Measurements from ENCODE around the gene PDIA2. TPM values are rescaled to one million over a fixed set of nuclear protein-coding genes. Genes with fewer than 3 reads are reported as not detected.
A peak's percentile ranks its signal among the peaks of the same experiment; 100 is the strongest.

PDIA2 gene
- total RNA-seq, 2 donors from 2014 or later, result 0.81 to 3.2 TPM

DNA sequence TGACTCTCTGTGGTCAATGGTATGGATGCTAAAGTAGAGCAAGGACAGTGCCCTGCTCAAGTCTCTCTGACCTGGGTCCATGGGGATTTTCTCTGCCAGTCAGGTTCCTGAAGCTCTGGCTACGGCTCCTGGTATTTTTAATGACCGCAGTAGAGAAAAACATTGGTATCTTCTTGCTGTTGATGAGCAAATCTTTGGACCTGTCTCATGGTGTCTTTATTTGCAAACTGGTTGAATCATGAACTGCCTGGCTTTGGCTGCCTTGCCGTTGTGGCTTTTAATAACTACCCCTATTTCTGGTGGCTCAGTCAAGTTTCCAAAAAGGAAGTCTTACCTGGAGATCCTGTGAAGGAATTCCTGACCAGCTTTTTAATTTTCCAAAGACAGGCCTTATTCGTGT lies 39.6 kb upstream of the PDIA2 start:
- Histone ChIP-seq H3K27me3 (replicated peaks; ENCODE audit: insufficient read depth) (no peaks in the 10 kb centered on the region), H3K36me3 (no peaks in the 10 kb centered on the region), H3K27ac (no peak overlapping the region), H3K4me3 (no peak overlapping the region), H3K4me1 (ENCODE audit: control insufficient read depth in 1 of 2, low read depth in 2 of 2) (no peaks in the 10 kb centered on the region), H3K9me3 (no peaks in the 10 kb centered on the region)
- TF ChIP-seq, protein P1, sequence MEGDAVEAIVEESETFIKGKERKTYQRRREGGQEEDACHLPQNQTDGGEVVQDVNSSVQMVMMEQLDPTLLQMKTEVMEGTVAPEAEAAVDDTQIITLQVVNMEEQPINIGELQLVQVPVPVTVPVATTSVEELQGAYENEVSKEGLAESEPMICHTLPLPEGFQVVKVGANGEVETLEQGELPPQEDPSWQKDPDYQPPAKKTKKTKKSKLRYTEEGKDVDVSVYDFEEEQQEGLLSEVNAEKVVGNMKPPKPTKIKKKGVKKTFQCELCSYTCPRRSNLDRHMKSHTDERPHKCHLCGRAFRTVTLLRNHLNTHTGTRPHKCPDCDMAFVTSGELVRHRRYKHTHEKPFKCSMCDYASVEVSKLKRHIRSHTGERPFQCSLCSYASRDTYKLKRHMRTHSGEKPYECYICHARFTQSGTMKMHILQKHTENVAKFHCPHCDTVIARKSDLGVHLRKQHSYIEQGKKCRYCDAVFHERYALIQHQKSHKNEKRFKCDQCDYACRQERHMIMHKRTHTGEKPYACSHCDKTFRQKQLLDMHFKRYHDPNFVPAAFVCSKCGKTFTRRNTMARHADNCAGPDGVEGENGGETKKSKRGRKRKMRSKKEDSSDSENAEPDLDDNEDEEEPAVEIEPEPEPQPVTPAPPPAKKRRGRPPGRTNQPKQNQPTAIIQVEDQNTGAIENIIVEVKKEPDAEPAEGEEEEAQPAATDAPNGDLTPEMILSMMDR (IDR thresholded peaks at IDR 0.05), result no peak
- ATAC-seq (ENCODE audit: insufficient number of reproducible peaks, low FRiP score, low read depth) (no peak), DNase-seq (ENCODE audit: low spot score) (no peak)

DNA sequence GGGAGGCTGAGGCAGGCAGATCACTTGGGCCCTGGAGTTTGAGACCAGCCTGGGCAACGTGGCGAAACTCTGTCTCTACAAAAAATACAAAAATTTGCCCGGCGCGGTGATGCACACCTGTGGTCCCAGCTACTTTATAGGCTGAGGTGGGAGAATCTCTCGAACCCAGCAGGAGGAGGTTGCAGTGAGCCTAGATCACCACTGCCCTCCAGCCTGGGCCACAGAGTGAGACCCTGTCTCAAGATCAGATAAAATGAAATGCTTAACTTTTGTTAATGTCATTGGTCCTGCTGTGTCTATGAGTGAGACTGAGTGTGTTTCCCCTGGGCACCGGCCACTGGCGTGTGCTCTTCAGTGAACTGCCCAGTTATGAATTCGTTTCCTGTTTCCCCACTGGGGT lies 37.9 kb upstream of the PDIA2 start:
- TF ChIP-seq, protein P1 (IDR thresholded peaks at IDR 0.05), result no peak
- H3K36me3 ChIP-seq, result no peaks in the 10 kb centered on the region
- no peak overlapping the region for H3K27ac ChIP-seq
- H3K4me3 ChIP-seq, result no peak overlapping the region
- DNase-seq (ENCODE audit: low spot score), result no peak
- no peaks in the 10 kb centered on the region for H3K27me3 ChIP-seq (replicated peaks; ENCODE audit: insufficient read depth)
- H3K4me1 ChIP-seq (ENCODE audit: control insufficient read depth in 1 of 2, low read depth in 2 of 2), result no peaks in the 10 kb centered on the region
- H3K9me3 ChIP-seq, result no peaks in the 10 kb centered on the region
- no peak for ATAC-seq (ENCODE audit: insufficient number of reproducible peaks, low FRiP score, low read depth)

DNA sequence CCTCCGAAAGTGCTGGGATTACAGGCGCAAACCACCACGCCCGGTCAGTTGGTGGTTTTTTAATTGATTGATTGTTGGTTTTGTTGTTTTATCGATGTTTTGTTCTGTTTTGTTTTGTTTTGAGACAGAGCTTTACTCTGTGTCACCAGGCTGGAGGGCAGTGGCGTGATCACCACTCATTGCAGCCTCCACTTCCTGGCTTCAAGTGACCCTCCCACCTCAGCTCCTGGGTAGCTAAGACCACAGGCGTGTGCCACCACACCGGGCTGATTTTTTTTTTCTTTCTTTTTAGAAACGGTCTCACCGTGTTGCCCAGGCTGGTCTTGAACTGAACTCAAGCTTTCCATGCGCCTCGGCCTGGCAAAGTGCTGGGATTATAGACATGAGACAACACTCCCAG lies 35.9 kb upstream of the PDIA2 start:
- ATAC-seq (ENCODE audit: insufficient number of reproducible peaks, low FRiP score, low read depth) (no peak), DNase-seq (ENCODE audit: low spot score) (no peak)
- Histone ChIP-seq H3K36me3 (peaks cover 10% of the 10 kb centered on the region), H3K9me3 (no peaks in the 10 kb centered on the region), H3K27me3 (replicated peaks; ENCODE audit: insufficient read depth) (no peaks in the 10 kb centered on the region), H3K4me3 (no peak overlapping the region), H3K27ac (no peak overlapping the region), H3K4me1 (ENCODE audit: control insufficient read depth in 1 of 2, low read depth in 2 of 2) (no peaks in the 10 kb centered on the region)
- TF ChIP-seq, protein P1 (IDR thresholded peaks at IDR 0.05), result no peak

DNA sequence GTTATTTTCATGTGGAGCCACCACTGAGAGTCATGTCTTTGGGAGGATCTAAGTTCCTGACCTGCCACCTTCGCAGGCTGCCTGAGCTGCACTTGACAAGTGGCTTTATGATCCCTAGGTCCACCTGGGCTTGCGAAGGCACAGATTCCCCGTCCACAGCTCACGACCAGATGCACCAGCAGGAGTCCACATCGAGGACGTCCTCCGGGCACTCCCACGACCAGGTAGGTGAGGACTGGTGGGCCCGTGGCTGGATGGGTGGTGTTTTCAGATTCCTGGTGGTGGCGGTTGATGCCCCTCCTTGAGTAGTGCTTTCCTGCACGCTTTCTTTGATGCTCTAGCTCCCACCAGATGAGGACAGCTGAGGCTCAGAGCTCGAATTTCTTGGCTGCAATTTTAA lies 33.5 kb upstream of the PDIA2 start:
- H3K36me3 ChIP-seq, result peaks cover 14% of the 10 kb centered on the region
- no peak overlapping the region for H3K27ac ChIP-seq
- DNase-seq (ENCODE audit: low spot score) (no peak), ATAC-seq (ENCODE audit: insufficient number of reproducible peaks, low FRiP score, low read depth) (no peak)
- TF ChIP-seq, protein P1 (IDR thresholded peaks at IDR 0.05), result no peak
- H3K9me3 ChIP-seq, result no peaks in the 10 kb centered on the region
- H3K4me1 ChIP-seq (ENCODE audit: control insufficient read depth in 1 of 2, low read depth in 2 of 2), result no peaks in the 10 kb centered on the region
- no peaks in the 10 kb centered on the region for H3K27me3 ChIP-seq (replicated peaks; ENCODE audit: insufficient read depth)
- H3K4me3 ChIP-seq, result no peak overlapping the region

DNA sequence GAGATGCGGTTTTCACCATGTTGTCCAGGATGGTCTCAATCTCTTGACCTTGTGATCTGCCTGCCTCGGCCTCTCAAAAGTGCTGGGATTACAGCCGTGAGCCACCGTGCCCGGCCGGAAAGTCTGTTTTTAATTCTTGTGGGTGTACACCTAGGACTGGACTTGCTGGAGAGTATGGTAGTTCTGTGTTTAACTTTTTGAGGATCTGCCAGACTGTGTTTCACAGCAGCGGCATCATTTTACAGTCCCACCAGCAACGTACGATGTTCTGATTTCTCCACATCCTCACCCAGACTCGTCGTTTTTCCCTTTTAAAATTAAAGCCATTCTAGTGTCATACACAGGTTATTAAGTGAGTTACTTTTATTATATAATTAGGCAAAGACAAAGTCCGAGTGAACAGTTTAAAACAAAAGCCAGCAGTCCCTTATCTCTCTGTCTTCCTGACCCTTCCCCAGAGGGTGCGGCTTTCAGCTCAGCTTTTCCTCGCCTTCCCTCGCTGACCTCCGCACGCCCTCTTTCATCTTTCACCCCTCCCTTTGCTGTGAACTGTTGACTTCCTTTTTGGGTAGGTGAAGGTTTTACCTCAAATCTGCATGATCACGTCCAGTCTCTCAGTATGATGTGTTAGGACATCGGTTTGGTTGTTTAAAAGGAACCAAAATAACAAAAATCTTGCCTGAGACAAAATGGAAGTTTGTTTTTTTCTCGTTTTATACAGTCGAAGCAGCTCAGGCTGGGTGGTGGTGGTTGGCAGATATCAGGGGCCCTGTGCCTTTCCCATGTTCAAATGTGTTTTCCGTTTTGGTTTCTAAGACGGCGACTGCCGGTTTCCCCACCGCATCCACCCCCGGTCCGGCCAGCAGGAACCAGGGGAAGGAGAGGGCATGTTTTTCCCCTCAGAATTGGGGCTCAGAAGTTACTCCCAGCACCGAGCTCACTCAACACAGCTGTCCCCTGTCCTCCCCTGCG lies 30.3 kb upstream of the PDIA2 start:
- TF ChIP-seq, protein P1 (IDR thresholded peaks at IDR 0.05), result no peak
- H3K9me3 ChIP-seq, result no peaks in the 10 kb centered on the region
- peaks cover 17% of the 10 kb centered on the region for H3K36me3 ChIP-seq
- H3K27me3 ChIP-seq (replicated peaks; ENCODE audit: insufficient read depth), result no peaks in the 10 kb centered on the region
- no peaks in the 10 kb centered on the region for H3K4me1 ChIP-seq (ENCODE audit: control insufficient read depth in 1 of 2, low read depth in 2 of 2)
- H3K27ac ChIP-seq, result no peak overlapping the region
- no peak for DNase-seq (ENCODE audit: low spot score)
- ATAC-seq (ENCODE audit: insufficient number of reproducible peaks, low FRiP score, low read depth), result no peak
- H3K4me3 ChIP-seq, result peak overlapping the region; percentile 8

Data from thoracic aorta (tissue), 2 donors.